DMS79 treated with DMSO at 0.1 percent for 48 hours (cell line): Measurements from ENCODE around the gene NR2F1-AS1.
"Not testable (repeated sequence)": the region's sequence is repeated elsewhere in the genome, so short reads cannot be mapped to it uniquely, and the experiment has no call there.

Experiments
- DNase-seq: peaks from one replicate; lab custom pipeline; 2025; lab: John Stamatoyannopoulos, UW

Gene NR2F1-AS1

DNA sequence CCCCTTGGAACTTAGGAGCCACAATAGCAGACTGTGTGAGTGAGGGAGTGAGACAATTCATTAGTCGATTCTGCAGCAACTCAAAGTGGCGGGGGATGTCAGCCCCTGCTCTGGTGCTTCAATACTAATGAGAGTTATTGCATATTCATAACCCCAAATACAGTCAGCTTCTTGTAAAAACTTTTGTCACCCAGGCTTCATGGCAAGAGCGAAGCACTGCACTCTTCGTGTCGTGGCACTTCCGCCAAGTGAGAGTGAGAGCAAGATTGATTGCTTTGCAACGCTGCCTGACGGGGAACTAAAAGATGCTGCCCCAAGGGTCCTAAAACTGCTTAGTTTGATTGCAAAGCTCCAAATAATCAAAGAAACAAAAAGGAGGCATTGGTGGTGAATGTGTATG lies 150.9 kb downstream of the NR2F1-AS1 start:
- DNase-seq, result no peak

DNA sequence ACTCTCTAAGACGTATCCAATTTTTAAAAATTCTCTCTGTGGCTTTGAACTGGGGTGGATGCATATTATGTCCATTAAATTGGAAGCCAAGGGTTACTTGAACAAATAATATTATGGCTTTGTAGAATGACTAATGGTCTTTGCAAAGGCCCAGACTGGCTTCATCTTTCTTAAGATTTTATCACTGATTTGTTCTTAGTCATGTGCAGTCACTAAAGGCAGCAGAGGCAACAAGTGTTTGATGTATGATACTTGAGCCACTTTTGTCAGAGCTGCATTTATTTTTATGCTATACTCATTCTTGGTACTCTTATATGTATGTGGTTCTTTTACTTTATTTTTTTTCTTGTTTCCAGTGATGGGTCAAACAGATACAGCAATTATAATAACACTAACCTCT lies 152.2 kb downstream of the NR2F1-AS1 start:
- no peak for DNase-seq

DNA sequence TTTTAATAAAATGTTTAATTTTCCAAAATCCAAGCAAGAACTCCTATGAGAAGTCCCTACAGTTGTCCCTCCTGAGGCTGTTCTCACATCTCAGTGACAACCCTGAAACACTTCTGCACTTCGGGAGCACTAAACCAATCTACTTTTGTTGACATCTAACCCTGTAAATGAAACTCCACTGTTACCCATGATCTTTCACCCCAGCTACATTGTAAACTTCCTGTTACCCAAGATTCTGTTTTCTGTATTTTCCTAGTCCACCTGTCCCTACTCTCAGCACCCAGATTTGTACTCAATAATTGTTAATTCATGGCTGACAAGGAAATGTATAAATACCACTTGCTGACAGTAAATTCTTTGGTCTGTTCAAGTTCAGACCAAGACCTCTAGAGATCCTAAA lies 153.7 kb downstream of the NR2F1-AS1 start:
- DNase-seq, result no peak

DNA sequence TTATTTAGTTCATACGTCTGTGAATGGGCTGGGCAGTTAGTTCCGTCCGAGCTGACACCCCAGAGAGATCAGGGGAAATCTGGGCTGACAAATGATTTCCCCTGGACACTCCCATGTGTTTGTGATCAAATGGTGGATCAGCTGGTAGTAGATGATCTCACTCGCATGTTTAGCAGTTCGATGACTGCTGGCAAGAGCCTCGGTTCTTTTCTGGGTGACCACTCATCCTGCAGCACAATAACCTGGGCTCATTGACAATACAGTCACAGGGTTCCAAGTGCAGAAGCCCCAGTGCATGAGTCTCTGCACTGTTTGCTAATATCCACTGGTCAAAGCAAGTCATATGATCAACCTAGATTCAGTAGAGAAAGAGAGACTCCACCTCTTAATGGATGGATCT lies 155.9 kb downstream of the NR2F1-AS1 start:
- no peak for DNase-seq

DNA sequence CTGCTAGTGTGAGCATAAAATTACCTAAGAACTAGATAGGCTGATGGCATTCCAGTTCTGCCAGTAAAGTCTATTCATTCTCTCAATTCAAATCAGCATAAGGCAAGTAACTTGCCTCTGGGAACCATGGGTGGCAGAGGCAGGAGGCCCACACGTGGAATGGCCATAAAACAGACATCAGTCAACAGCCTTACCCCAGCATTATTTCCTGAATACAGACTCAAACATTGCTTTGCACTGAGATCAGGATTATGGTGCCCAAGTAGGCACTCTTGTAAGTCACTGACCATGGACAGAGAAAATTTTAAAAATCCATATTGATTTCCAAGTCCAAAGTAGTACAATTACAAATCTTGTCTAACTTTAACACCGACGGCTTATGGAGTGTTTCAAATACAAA lies 157.7 kb downstream of the NR2F1-AS1 start:
- DNase-seq, result no peak

DNA sequence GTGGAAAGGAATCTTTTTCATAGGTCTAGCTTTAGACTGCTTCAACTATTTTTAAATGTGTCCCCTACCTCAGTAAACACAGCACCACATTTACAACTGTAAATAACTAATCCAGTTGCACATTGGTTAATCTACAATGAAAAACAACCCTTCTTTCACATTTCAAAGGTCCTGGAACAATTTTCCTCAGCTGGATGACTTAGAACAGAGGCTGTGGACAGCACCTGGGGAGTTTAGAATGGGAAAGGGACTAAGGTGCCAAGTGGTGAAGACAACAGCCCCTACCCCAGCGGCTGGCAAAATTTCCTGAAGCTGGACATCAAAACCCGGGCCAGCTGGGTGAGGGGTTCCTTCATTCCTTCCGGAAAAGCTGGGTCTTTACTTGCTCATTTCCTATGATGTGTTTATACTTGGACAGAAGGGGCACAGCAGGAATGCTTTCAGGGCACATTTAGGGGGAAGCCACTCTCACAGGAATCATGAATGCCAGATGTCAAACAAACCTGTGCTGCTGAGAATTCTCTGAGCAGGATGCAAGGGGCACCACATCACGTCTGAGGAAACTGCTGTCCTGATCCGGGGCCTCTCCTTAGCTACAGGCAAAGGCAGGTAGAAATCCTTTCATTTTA lies 158.3 kb downstream of the NR2F1-AS1 start:
- DNase-seq, result no peak

DNA sequence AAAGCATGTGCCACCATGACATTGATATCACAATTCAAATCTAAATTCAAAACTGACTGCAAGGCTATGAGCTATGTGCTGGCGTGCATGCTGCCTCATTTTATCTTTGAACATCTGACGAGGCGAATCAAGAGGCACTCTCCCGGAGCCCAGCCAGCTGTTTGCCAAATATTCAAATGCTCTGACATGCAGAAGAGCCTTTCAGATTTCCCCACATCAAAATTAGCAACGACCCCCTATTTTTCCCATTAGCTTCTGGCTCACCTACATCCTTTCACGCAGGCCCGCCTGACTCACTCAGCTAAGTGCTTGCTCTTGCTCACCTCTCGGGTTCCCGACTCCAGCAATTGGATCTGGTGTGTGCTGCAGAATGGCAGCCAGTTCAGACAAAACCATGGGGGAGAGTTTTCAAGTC lies 159.0 kb downstream of the NR2F1-AS1 start:
- peak; percentile 95 for DNase-seq

DNA sequence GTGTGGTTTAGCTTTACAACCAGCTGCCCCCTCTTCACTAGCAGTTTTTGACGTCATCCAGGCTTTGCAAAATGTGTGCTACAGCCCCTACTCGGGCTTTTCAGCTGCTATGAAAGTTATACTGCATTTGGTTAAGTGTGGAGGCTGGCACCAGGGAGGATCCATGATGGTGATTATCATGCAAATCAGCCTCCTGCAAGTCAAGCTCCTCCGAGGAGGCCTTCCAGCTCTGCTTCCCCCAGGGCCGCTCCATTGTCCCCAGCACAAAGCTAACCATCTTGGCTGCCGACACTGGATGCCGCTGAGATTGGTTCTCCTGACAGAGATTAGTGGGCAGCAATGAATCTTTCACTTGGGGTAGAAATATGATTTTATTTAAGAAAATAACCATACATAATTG lies 159.6 kb downstream of the NR2F1-AS1 start:
- DNase-seq, result no peak

DNA sequence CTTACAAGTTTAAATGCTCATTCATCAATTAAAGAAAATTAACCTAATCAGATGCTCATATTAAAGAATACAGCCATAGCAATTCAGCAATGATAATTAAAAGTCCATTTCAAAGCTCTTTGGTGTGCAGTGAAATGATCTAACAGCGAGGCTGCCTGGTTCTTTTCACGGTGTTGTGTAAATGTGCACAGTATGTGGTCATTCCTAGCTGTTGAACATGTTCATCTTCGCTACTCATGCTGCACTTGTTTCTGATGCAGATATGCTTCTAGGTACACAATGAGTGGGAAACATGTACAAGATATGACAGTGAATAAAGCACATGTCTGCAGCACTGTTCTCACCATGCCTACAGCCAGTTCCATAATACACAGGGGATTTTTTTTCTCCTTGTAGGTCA lies 163.5 kb downstream of the NR2F1-AS1 start:
- no peak for DNase-seq

DNA sequence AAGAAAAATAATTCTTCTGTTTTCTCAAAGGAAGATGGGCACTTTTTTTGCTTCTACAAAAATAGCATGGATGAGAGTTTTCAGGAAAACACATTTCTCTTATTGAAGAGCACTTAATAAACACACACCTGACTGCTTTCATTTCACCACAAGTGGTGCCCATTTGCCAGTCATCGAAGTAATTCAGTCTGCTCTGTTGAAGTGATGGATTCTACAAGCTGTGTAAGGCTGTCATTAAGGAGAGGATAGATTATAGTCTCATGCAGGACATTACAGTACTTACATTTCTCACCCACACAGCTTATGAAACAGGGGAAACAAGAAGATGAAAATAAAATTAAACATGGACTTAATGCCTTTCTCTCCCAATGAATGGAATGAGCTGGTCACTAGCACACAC lies 165.2 kb downstream of the NR2F1-AS1 start:
- DNase-seq, result peak; percentile 81

DNA sequence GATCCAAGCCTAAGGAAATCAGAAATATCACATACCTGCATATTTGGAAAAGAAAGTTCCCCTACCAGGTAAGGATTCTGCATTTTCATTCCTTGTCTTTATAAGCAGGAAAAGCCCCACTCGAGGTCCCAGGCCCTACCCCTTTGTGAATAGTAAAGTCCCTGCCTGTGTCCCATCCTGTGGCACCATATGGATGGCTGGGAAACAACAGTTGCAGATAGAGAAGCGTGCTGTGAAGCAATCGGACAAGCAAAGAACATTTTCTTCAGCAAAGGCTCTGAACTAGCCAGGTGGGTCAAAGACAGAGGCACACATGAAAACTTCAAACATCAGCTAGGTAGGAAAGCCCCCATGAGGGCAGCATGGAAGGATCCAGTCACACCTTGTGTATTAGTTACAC lies 169.3 kb downstream of the NR2F1-AS1 start:
- DNase-seq, result no peak

DNA sequence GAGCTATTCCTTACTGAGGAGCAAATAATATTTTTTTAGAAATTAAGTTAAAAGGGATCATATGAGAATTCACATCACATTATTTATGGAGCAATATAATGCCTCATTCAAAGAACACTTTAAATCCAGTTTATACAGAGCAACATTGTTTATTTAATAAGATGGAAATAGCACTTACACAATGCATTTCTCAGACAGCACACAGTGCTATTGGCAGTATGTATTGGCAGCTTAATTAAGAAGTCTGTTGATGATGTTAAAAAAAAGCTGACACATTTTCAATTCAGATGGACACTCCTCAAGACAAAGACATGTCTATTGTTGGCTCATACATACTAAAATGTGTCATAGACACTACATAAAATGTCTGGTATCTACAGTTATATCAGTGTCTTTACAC lies 171.3 kb downstream of the NR2F1-AS1 start:
- no peak for DNase-seq

DNA sequence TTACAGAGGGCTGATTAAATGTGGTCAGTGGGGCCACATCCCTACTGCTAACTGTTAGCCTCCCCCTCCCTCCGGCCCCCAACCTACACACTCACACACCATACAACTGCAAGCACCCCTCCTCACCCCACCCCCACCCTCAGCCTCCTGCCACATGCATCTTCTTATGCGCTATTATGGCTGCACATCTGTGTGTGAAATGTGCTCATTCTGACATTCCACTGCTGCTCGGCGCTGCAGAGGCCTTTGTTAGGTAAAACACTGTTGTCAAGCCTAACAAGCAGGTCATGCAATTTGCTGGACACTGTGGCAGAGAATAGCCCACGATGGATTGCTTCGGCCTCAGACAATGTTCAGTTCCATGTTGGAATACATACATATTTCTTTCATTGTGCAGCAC lies 173.6 kb downstream of the NR2F1-AS1 start:
- no peak for DNase-seq

DNA sequence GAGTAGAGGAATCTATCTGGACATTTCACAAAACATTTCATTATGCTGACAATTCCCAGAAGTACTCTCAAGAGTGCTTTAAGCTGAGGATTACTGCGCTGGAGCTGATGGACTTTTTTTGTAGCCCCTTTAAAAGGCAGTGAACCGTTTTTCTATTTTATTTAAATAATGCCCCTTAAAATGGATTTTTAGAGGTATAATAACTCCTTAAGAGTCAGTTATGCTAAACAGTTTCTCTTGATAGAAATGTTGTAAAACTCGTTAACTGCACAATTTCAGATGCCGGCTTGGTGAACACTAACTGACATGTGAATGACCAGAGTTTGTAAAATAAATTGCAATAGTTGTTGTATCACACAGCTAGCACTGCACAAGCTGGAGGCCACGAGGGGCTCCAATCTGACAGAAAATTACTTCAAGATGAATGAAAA lies 174.0 kb downstream of the NR2F1-AS1 start:
- DNase-seq, result peak; percentile 33

DNA sequence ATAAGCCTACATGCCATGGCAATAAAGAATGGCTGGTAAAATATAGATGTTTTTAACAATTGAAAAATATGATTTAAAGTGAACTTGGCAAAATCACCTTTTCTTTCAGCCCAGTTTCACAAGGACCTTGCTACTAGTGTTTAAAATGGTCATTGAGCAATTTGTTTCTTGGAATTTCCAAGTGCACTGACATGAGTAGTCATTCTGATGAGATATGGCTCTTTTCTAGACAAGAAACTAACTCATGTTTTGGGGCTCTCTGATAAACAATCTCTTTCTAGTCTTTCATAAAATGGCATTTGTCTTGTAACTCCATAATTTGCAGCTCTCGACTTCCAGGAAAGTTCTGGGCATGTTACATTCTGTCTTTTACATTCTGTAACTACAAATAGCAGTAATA lies 176.8 kb downstream of the NR2F1-AS1 start:
- DNase-seq, result no peak

DNA sequence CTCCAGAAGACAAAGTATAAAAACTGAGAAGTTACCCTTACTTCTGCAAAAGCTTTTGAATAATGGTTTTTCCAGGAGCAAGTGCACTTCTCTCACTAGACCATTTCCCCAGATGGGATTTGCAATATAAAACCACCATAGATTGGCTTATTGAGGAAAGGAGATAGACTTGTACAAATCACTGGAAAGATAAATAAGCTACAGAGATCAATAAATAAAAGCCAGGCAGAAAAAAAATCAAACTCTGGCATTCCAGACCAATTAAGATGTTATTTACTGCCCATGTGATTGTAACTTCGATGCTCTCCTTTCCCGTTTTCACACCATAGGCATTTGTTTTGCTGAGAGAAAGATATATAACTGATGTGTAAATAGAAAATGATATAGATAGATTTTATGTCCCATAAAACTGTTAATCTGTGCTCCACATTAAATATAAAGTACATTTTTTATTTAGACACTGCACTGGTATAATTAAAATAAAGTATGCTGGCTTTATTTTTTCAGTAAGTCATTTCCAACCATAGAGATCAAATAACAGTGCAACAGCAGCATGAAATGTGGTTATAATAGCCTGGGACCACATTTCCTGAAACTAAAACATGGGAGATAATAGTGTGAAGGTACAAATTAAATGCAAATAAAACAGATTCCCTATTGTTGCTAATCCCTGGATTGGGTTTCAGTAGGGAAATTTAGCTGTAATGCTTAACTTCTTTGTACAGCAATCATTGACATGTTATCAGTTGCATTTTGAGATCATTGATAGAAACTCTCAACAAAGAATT lies 177.7 kb downstream of the NR2F1-AS1 start:
- DNase-seq, result no peak

DNA sequence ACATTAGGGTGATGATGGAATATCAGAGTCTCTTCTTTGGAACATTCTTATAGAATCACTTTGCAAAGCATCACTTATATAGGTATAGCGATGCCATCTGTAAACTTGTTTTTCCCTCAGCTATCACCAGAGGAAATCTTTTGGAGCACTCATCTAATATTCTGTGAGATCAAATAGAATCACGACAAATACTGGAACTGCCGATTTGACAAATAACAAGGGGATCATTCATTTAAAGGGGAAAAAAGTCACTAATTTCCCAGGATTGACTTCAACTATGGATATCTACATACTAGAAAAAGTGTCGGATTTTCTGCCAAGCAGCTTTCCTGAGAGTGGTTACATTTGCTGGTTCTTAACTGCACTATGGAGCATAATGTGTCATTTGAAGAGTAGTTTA lies 178.6 kb downstream of the NR2F1-AS1 start:
- no peak for DNase-seq

DNA sequence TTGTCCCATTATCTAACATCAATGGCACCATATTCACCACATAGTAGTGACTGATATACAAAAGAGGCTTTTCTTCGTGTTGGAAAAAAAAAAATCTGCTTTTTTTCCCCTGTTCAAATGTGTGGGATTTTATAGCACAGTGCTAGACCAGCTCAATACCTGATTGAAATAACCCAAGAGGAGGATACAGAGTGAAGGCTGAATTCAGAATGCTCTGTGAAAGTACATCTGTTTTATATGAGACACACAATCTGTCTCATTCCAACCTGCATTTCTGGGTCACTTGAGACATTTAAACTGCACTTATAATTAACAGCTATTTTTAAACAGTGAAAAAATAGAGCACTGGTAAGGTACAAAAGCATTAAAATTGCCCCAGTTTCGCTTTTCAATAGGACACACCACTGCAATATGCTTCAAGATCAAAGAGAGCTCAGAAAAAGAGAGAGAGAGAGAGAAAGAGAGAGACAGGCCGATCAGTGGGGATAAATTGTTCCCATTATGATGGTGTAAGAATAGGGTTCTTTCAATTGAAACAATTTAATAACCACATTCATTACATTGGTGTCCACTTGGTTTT lies 179.3 kb downstream of the NR2F1-AS1 start:
- no peak for DNase-seq

DNA sequence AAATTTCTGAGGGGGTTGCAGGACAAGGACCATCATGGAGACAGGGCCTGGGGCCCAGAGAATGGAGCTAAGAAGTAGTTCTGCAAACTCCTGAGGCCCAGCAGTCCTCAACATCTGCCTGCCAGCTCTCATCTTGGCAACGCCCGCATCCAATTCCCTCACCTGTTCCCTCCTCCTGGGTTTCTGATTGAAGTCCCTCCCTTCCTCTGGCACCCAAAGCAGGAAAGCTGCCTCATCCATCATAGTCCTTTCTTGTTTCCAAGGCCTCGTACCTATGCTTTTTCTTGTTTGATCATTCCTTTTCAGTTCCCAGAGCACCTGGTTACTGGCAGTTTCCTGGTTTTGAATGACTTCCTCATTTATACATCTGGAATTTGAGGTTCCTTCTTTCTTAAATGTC lies 181.3 kb downstream of the NR2F1-AS1 start:
- DNase-seq, result no peak

DNA sequence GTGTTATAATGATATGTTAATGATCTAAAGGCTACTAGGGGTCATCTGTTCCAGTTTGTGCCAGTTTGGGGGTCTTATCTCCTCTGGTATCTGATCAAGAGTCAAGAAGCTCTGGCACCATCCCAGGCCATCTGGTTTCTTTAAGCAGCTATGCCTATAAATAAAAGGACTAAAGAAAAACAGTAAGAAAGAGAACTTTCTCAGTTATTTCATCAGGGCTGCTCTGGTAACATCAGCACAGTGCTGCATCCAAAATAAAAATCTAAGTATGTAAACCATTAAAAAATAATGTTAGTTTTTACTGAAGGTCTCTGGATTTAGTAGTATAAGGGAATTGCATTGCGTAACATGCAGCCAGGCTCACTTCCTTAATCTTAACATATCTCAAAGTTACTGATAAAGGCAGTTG lies 185.0 kb downstream of the NR2F1-AS1 start:
- DNase-seq, result no peak

DNA sequence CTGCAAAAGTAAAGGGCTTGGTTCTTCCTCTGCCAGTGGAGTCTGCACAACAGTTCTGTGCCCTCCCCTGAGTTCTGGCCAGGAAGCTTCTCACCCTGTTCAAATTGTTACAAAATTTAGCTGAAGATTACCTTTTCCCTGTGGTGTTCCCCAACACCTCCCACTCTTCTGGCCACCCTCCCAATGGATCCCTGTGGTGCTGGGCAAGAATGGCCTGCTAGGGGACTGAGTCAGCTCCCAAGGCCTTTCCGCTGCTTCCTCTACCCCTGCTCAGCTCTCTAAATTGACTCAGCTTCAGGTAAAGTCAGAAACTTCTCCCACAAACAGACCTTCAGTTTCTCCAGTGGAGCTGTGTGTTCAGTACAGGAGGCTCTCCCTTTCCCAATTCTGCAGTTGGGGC lies 186.0 kb downstream of the NR2F1-AS1 start:
- DNase-seq, result no peak

DNA sequence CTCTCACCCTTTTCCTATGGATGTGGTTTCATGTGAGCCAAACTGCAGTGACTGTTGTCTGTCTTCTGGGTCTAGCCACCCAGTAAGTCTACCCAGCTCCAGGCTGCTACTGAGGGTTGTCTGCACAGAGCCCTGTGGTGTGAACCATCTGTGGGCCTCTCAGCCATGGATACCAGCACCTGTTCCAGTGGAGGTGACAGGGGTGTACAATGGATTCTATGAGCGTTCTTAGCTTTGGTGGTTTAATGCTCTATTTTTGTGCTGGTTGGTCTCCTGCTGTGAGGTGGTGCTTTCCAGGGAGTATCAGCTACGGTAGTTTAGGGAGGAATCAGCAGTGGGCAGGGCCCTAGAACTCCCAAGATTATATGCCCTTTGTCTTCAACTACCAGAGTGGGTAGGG lies 186.7 kb downstream of the NR2F1-AS1 start:
- DNase-seq, result no peak

DNA sequence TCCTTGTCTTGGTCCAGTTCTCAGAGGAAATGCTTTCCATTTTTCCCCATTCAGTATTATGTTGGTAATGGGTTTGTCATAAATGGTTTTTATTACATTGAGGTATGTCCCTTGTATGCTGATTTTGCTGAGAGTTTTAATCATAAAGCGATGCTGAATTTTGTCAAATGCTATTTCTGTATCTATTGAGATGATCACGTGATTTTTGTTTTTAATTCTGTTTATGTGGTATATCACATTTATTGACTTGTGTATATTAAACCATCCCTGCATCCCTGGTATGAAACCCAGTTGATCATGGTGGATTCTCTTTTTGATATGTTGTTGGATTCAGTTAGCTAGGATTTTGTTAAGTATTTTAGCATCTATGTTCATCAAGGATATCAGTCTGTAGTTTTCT lies 189.8 kb downstream of the NR2F1-AS1 start:
- not testable (repeated sequence) for DNase-seq
